ENCODE data around the gene TMEM50B. TPM values are rescaled to one million over a fixed set of nuclear protein-coding genes. Genes with fewer than 3 reads are reported as not detected.
A peak's percentile ranks its signal among the peaks of the same experiment; 100 is the strongest.

Gene TMEM50B
- 44.0 and 47.9 TPM in 2 replicates for total RNA-seq
- long read RNA-seq, transcript TMEM50B-210 (7 exons, 2,375 nt): major isoform, 211 of 273 reads
- long read RNA-seq, transcript TMEM50B-201 (9 exons, 3,062 nt): minor isoform, 11 of 273 reads
- long read RNA-seq, transcript TMEM50B-204 (8 exons, 982 nt): minor isoform, 6 of 273 reads
- long read RNA-seq, partial matches to known transcripts: 10 of 273 reads
- long read RNA-seq, other reads (novel, unspliced or antisense): 35 of 273 reads

DNA sequence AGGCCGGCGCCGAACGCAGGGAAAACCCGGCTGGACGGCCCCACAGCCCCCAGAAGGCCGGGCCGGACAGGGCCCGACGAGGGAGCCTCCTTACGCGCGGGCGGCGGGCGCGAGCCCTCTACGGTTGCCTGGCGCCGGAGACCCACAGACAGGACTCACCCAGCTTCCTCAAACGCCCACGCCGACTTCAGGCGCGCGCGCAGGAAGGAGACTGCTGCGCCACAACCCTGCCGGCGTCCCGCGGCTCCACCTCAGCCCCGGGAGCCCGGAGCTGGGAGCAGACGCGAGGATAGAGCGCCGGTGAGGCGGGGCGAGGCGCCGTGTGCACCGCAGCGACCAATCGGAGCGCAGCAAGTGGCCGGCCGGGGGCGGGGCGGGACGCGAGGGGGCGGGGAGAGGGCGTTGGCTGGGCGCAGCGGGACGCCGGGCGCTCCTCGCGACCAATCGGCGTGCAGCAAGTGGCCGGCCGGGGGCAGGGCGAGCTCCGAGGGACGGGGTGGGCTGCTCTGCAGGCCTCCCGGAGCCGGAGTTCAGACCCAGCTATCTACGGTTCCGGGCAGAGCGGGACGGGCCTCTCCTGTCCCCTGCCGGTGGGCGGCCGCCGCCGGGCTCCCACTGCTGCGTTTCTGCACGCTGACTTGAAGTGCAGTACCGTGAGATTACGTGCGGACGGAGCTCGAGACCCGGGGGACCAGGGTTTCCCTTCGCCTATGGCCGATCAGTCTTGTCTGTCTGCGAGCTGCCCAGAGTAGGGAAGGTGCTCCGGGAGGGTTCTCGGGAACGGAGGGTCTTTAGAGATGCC lies at the start of gene TMEM50B:
TMEM50B (minus strand) TSS at position 296 of the 802 bp plus-strand sequence. CDS start 11,089 bp downstream, outside the sequence.
- H3K4me3 Mint-ChIP-seq (ENCODE audit: unreplicated experiment): peak within 1 kb of the TSS; percentile 90
- peak; percentile 98 for DNase-seq (ENCODE audit: extremely low spot score, unreplicated experiment)
- peaks cover 14% of the 10 kb centered on the region for H3K4me1 Mint-ChIP-seq (ENCODE audit: unreplicated experiment)
- H3K9me3 Mint-ChIP-seq (ENCODE audit: unreplicated experiment): no peaks in the 10 kb centered on the region
- no peaks in the 10 kb centered on the region for H3K36me3 Mint-ChIP-seq (ENCODE audit: unreplicated experiment)
- H3K27ac Mint-ChIP-seq (ENCODE audit: unreplicated experiment): peak within 1 kb of the TSS; percentile 98
- TF ChIP-seq, protein P1, sequence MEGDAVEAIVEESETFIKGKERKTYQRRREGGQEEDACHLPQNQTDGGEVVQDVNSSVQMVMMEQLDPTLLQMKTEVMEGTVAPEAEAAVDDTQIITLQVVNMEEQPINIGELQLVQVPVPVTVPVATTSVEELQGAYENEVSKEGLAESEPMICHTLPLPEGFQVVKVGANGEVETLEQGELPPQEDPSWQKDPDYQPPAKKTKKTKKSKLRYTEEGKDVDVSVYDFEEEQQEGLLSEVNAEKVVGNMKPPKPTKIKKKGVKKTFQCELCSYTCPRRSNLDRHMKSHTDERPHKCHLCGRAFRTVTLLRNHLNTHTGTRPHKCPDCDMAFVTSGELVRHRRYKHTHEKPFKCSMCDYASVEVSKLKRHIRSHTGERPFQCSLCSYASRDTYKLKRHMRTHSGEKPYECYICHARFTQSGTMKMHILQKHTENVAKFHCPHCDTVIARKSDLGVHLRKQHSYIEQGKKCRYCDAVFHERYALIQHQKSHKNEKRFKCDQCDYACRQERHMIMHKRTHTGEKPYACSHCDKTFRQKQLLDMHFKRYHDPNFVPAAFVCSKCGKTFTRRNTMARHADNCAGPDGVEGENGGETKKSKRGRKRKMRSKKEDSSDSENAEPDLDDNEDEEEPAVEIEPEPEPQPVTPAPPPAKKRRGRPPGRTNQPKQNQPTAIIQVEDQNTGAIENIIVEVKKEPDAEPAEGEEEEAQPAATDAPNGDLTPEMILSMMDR (IDR thresholded peaks at IDR 0.05): peak; percentile 56
- no peaks in the 10 kb centered on the region for H3K27me3 Mint-ChIP-seq (ENCODE audit: unreplicated experiment)

GRCh38 chr21:33522953-33523349 lies 43.2 kb upstream of the TMEM50B start:
- H3K36me3 Mint-ChIP-seq (ENCODE audit: unreplicated experiment): peaks cover 35% of the 10 kb centered on the region
- H3K4me1 Mint-ChIP-seq (ENCODE audit: unreplicated experiment): no peaks in the 10 kb centered on the region
- H3K4me3 Mint-ChIP-seq (ENCODE audit: unreplicated experiment): no peak overlapping the region
- DNase-seq (ENCODE audit: extremely low spot score, unreplicated experiment): no peak
- TF ChIP-seq, protein P1 (IDR thresholded peaks at IDR 0.05): no peak
- no peaks in the 10 kb centered on the region for H3K9me3 Mint-ChIP-seq (ENCODE audit: unreplicated experiment)
- H3K27me3 Mint-ChIP-seq (ENCODE audit: unreplicated experiment): no peaks in the 10 kb centered on the region
- H3K27ac Mint-ChIP-seq (ENCODE audit: unreplicated experiment): no peak overlapping the region

DNA sequence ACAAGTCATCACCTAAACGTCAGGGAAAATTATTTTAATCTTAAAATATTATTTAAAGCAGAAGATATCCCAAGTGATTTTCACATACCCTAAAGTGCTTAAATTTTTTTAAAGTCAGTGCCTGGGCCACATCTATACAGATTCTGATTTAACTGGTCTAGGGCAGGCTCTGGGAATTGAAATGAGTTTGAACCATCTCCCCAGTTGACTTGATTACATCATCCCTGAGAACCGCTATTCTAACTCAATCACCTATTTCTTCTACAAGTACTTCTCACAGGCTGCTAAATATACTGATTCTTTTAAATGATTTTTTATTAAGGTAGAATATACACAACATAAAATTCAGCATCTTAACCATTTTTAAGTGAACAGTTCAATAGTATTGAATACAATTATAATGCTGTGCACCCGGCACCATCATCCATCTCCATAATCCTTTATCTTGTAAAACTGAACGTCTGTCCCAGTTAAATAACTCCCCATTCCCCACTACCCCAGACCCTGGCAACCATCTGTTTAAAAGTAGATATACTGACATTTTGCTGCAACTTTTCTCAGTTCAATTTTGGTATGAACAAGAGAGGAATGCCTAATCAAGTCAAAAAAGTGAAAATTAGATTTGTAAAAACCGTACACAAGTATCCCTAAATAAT lies 42.7 kb upstream of the TMEM50B start:
- H3K36me3 Mint-ChIP-seq (ENCODE audit: unreplicated experiment): peaks cover 36% of the 10 kb centered on the region
- H3K9me3 Mint-ChIP-seq (ENCODE audit: unreplicated experiment): no peaks in the 10 kb centered on the region
- TF ChIP-seq, protein P1 (IDR thresholded peaks at IDR 0.05): no peak

GRCh38 chr21:33518899-33519298 lies 39.1 kb upstream of the TMEM50B start:
- Mint-ChIP-seq H3K36me3 (ENCODE audit: unreplicated experiment) (peaks cover 50% of the 10 kb centered on the region), H3K27ac (ENCODE audit: unreplicated experiment) (no peak overlapping the region), H3K4me3 (ENCODE audit: unreplicated experiment) (no peak overlapping the region), H3K9me3 (ENCODE audit: unreplicated experiment) (no peaks in the 10 kb centered on the region), H3K27me3 (ENCODE audit: unreplicated experiment) (no peaks in the 10 kb centered on the region), H3K4me1 (ENCODE audit: unreplicated experiment) (no peaks in the 10 kb centered on the region)
- no peak for DNase-seq (ENCODE audit: extremely low spot score, unreplicated experiment)
- TF ChIP-seq, protein P1 (IDR thresholded peaks at IDR 0.05): no peak

More for the DNA sequence above, 42.7 kb upstream of the TMEM50B start:
- H3K27ac Mint-ChIP-seq (ENCODE audit: unreplicated experiment): no peak overlapping the region
- no peaks in the 10 kb centered on the region for H3K4me1 Mint-ChIP-seq (ENCODE audit: unreplicated experiment)
- no peak overlapping the region for H3K4me3 Mint-ChIP-seq (ENCODE audit: unreplicated experiment)
- DNase-seq (ENCODE audit: extremely low spot score, unreplicated experiment): no peak
- no peaks in the 10 kb centered on the region for H3K27me3 Mint-ChIP-seq (ENCODE audit: unreplicated experiment)

DNA sequence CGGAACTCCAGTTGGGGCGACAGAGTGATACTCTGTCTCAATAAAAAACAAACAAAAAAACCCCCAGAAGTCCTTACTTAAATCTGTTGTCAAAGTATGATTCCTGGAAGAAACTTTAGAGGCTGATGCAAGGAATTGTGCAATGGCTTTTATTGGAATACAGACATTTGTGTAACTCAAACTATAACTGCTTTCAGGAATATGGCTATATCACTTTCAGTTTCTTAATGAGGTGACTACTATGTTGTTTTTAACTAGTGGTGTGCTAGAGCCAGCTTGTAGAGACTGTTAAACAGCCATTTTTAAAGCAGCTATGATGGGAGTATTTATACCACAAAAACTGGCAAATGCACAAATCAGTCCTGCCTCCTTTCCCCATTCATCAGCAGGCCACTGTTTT lies 34.5 kb upstream of the TMEM50B start:
- H3K4me3 Mint-ChIP-seq (ENCODE audit: unreplicated experiment): no peak overlapping the region
- TF ChIP-seq, protein P1 (IDR thresholded peaks at IDR 0.05): no peak
- H3K4me1 Mint-ChIP-seq (ENCODE audit: unreplicated experiment): no peaks in the 10 kb centered on the region
- H3K9me3 Mint-ChIP-seq (ENCODE audit: unreplicated experiment): no peaks in the 10 kb centered on the region
- H3K36me3 Mint-ChIP-seq (ENCODE audit: unreplicated experiment): peaks cover 53% of the 10 kb centered on the region
- H3K27ac Mint-ChIP-seq (ENCODE audit: unreplicated experiment): no peak overlapping the region
- DNase-seq (ENCODE audit: extremely low spot score, unreplicated experiment): no peak
- H3K27me3 Mint-ChIP-seq (ENCODE audit: unreplicated experiment): no peaks in the 10 kb centered on the region

Data from osteocyte (in vitro differentiated cells).